Epithelial cell of esophagus (primary cell): ENCODE data around the gene TSPAN18.

Experiments
- DNase-seq: peaks from one replicate; pipeline ENCODE4 v3.0.0; 2010; ENCODE audit warnings: low read depth
- H3K4me3 ChIP-seq: 2 replicates; pipeline ENCODE4 v1.5.1; 2011; ENCODE audit warnings: mild to moderate bottlenecking, low read length, control low read depth
- TF ChIP-seq, protein P1 (sequence below): IDR thresholded peaks from 2 replicates; pipeline ENCODE4 v1.5.1; 2011; ENCODE audit warnings: low read depth, mild to moderate bottlenecking, low read length, control low read depth, inconsistent platforms; ENCODE audit not compliant: insufficient read depth; ENCODE audit errors: missing control alignments

The TSPAN18 gene

DNA sequence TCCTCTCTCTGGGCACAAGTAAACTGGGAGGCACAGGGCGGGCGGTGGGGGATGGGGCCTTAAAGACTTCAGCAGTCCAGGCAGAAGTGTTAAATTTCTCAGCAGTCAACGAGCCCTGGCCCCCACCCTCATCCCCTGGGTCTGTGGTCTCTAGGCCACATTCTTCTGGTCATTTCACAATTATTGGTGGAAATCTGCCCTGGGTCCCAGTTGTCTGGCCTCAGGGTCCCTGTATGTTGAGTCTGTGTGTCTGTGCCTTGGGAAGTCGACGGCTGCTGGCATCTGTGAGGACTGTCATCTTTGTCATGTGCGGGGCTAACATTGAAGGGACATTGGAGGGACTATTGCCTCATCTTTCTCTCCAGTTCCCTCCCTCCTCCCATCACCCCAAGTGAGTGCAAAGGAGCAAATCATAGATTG is 1.7 kb downstream of the TSPAN18 start:
- DNase-seq: no peak
- TF ChIP-seq, protein P1, sequence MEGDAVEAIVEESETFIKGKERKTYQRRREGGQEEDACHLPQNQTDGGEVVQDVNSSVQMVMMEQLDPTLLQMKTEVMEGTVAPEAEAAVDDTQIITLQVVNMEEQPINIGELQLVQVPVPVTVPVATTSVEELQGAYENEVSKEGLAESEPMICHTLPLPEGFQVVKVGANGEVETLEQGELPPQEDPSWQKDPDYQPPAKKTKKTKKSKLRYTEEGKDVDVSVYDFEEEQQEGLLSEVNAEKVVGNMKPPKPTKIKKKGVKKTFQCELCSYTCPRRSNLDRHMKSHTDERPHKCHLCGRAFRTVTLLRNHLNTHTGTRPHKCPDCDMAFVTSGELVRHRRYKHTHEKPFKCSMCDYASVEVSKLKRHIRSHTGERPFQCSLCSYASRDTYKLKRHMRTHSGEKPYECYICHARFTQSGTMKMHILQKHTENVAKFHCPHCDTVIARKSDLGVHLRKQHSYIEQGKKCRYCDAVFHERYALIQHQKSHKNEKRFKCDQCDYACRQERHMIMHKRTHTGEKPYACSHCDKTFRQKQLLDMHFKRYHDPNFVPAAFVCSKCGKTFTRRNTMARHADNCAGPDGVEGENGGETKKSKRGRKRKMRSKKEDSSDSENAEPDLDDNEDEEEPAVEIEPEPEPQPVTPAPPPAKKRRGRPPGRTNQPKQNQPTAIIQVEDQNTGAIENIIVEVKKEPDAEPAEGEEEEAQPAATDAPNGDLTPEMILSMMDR: no peak
- no peak overlapping the region for H3K4me3 ChIP-seq

DNA sequence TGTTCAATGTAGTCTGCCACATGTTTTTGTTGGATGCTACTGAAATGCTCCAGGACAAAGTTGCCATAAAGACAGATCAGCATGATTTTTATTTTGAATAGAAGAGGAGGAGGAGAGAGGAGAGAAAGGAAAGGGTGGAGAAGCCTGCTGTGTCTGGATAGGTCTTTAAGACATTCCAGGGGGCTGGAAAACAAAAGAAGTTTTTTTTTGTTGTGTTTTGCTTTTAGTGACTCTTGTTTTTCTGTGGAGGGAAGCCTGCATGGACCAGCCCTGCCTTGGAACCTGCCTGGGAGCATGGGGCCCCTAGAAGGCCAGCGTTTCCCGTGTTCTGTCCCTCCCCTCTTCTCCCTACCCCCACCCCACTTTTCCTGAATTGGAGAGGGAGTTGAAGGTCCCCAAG is 2.3 kb downstream of the TSPAN18 start:
- no peak for DNase-seq
- H3K4me3 ChIP-seq: no peak overlapping the region
- TF ChIP-seq, protein P1: no peak

DNA sequence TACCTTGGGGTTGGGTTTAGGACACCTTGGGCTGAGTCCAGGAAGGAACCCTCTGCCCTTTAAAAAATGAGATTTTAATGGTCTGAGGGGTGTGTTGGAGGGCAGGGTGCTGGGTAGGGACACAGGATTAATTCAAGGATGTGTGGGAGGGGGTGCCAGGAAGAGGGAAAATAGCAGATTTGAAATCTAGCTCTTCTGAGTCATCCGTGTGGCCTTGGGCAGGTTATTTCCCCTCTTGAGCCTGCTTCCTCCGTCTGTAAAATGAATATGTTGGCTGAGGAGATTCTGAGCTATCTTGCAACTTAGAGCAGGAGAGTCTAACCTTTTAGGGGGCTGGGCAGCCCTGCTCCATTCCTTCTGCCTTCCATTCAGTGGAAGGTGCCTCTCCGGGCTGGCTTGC is 3.0 kb downstream of the TSPAN18 start:
- DNase-seq: peak; percentile 5
- H3K4me3 ChIP-seq: no peak overlapping the region
- TF ChIP-seq, protein P1: no peak

DNA sequence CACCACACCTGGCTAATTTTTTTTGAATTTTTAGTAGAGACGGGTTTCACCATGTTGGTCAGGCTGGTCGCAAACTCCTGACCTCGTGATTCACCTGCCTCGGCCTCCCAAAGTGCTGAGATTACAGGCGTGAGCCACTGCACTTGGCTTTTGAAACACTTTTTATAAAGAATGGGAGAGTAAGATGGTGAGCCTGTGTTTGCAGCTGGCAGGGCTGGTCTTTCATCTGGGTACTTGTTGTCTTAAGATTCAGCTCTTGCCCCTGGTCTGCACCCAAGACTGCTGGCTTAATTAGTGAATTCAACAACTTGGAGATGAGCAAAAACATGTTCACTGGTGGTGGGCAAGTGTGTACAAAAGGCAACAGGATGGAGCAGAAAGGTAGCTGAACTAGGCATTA is 4.0 kb downstream of the TSPAN18 start:
- DNase-seq: no peak
- TF ChIP-seq, protein P1: no peak
- no peak overlapping the region for H3K4me3 ChIP-seq

DNA sequence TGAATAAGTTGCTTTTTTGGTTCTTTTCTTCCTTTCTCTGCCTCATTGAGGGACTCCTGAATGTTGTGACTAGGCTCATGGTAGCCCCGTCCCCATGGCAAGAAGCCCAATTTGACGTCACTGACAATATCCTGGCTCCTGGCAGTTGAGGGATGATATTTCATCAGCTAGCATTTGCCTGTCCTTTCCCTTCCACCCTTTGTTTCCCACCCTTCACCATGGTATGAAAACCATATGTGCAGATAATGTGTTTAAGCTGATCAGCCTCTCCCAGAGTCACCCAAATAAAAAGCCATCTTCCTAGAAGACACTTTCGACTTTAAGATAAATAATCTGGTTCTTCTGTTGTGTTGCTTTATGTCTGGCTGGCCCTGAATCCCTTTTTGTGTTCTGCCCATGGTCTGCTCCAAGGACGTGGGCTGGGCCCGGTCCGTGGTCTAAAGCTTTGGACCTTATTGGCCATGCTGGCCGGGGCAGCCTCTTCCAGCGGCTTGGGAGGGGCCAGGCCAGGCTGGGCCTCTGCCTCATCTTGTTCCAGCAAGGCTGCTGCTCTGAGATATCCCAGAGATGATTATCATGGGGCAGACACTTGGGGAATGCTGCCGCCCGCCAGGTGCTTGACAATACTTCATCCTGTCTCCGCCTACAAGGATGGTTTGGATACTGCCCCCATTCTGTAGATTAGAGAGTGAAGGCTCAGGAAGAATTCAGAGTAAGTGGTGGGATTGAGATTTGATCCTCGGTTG is 5.1 kb downstream of the TSPAN18 start:
- H3K4me3 ChIP-seq: no peak overlapping the region
- DNase-seq: no peak
- TF ChIP-seq, protein P1: no peak

DNA sequence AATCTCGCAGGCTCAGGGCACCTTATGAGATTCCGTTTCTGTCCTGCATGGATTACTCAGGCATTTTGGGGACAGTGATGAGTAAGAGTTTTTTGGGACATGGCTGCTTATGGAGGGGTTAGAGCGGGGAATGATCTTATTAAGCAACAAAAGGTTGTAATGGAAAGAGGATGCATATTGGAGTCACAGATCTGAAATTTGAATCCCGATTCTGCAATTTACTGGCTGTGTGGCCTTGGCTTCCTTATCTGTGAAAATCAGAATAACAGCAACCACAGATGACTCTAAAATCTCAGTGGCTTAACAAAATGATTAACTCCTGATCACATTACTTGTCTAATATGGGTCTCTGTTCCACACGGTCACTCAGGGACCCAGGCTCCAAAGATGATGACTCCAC is 5.8 kb downstream of the TSPAN18 start:
- TF ChIP-seq, protein P1: no peak
- no peak for DNase-seq
- no peak overlapping the region for H3K4me3 ChIP-seq

DNA sequence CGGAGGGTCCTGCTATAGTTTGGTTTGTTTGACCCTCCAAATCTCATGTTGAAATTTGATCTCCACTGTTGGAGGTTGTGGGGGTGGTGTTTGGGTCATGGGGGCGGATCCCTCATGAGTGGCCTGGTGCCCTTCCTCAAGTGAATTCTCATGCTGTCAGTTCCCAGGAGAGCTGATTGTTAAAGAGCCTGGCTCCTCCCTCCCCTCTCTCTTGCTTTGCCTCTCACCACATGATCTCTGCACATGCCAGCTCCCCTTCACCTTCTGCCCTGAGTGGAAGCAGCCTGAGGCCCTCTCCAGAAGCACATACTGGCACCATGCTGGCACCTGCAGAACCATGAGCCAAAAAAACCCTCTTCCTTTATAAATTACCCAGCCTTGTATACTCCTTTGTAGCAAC is 7.1 kb downstream of the TSPAN18 start:
- TF ChIP-seq, protein P1: no peak
- DNase-seq: no peak
- H3K4me3 ChIP-seq: no peak overlapping the region
